GM19351 (cell line): ENCODE data around the gene IDH1.
A peak's percentile ranks its signal among the peaks of the same experiment; 100 is the strongest.
"Not testable (repeated sequence)": the region's sequence is repeated elsewhere in the genome, so short reads cannot be mapped to it uniquely, and the experiment has no call there.

Experiments
- ATAC-seq: cut with Tn5 transposase; IDR thresholded peaks from one replicate; pipeline ENCODE4 v1.9.1; 2021; ENCODE audit warnings: mild to moderate bottlenecking, moderate library complexity; ENCODE audit not compliant: unreplicated experiment

Gene IDH1

DNA sequence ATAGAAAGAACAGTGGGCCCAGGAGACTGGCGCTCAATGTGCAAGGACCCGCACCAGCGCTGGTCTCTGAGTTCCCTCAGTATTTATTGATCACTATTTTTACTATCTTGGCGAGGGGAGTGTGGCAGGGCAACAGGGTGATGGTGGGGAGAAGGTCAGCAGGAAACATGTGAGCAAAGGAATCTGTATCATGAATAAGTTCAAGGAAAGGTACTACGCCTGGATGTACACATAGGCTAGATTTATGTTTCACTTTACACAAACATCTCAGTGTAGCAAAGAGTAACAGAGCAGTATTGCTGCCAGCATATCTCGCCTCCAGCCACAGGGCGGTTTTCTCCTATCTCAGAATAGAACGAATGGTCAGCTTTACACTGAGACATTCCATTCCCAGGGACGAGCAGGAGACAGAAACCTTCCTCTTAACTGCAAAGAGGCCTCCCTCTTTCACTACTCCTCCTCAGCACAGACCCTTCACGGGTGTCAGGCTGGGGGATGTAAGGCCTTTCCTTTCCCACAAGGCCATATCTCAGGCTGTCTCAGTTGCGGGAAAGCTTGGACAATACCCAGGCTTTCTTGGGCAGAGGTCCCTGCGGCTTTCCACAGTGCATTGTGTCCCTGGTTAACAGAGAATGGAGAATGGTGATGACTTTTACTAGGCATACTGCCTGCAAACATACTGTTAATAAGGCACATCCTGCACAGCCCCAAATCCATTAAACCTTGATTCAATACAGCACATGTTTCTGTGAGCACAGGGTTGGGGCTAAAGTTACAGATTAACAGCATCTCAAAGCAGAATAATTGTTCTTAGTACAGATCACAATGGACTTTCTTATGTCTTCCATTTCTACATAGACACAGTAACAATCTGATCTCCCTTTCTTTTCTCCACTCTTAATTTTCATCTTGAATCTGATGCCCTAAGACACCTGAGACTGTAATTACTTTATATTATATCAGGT, 2.3 kb upstream of the IDH1 start:
- ATAC-seq = not testable (repeated sequence)

- no peak for ATAC-seq
Measured at GRCh38 chr2:208256192-208256782, 1.4 kb upstream of the IDH1 start.

DNA sequence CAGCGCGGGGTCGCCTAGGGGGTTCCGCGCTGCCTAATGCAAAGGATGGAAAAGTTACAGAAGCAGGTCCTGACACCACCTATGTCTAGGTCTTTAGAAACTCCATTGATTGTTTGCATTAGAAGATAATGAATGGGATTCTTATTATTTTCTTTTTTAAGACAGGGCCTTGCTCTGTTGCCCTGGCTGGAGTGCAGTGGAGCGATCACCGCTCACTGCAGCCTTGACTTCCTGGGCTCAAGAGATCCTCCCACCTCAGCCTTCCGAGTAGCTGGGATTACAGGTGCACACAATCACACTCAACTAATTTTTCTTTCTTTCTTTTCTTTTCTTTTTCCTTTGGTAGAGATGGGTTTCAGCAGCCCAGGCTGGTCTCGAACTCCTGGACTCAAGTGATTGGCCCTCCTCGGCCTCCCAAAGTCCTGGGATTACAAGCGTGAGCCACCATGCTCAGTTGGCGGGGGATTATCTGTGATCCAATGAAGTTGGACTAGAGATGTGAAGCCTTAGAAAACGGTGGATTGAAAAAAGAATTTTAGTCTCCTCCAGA, 761 bp upstream of the IDH1 start:
- peak; percentile 12 for ATAC-seq

- ATAC-seq = peak; percentile 67
Measured at GRCh38 chr2:208254118-208254870, 577 bp downstream of the IDH1 start.

DNA sequence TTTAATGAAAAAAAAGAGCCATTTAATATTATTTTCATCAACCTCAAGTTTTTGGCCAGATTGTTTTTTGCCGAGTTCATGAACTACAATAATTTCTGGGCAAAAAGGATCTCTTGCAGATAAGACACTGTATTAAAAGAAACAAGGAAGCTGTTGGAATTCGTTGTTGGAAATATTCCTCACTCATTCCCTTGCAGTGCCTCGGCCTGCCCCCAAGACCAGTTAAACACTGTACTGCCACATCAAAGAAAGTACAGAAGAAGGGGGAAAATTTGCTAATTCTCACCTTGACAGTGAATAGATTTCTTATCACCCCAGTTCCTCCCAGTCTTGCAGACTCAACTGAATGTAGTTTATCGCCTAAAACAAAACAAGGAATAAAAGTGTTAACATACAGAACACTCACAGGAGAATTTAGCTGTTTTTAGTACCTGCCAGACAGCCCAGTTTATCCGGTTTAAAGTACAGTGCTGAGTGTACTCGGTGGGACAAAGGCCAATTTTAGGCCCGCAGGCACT, 1.2 kb downstream of the IDH1 start:
- ATAC-seq = no peak

DNA sequence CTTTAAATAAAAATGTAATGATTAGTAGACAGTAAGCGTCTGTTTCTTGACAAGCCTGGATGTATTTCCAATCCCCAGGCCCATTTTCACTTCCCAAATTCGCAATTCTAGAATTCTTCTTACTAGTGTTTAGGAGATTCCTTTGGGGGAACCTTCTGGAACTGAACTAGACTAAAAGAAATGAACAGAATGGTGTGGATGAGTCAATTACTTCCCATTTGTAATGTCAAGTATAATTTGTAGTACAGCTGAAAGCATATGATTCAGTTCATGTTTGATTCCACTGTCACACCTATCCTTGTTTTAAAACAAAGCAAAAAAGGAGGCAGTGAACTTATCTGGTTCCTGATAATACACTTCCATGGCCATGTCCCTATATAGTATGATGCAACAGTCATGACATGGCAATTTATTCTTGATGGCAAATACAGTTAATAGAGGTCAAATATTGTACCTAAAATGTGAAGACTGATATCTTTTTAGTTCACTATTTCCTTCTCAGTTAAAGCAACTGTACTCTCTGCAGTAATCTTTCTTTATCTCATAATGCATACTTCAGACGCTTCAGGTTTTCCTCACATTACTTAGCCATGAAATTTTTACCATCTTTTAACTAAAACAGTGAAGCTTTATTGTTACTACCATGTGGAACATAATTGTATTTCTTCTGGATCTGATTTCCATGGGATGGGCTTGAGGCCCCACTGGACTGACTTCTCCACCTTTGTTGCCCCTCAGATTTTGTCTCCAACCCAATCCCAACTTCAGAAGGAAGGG, 2.0 kb downstream of the IDH1 start:
- ATAC-seq = no peak

- no peak for ATAC-seq
Measured at GRCh38 chr2:208251098-208251497, 3.8 kb downstream of the IDH1 start.

DNA sequence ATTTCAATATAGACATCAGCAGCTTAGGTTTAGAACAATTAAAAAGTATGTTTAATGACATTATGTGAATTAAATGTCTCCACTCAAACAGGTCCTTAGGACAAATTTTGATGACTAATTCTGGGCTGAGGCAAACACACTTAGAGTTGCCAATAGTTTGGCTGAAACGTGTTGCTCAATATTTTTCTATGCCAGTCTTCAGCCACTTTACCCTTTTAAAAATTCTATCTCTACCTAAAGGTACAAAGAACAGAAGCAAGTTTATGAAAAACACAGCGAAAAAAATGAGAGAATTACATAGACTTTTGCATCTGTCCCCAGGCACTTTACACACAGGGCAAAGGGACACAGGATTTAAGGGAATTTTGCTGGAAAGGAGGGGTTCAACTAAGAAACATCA, 4.5 kb downstream of the IDH1 start:
- ATAC-seq = no peak

- ATAC-seq = no peak
Measured at GRCh38 chr2:208249296-208249695, 5.6 kb downstream of the IDH1 start.

DNA sequence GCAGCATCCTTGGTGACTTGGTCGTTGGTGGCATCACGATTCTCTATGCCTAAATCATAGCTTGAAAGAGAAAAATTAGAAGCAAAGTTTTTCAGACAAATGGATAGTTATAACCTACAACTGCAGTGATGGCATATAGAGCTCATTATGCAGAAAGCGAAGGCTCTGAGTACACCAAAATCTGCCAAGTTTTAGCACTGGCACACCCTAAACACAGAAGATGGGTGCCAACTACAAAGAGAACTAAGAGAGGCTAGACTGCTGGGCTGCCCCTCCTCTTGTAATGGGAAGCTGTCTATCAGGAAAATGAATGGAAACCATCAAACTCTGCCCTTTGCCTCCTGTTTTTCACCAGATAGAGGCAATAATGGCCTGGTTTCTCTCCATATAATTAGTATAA, 6.3 kb downstream of the IDH1 start:
- no peak for ATAC-seq

- no peak for ATAC-seq
Measured at GRCh38 chr2:208245746-208246145, 9.1 kb downstream of the IDH1 start.

DNA sequence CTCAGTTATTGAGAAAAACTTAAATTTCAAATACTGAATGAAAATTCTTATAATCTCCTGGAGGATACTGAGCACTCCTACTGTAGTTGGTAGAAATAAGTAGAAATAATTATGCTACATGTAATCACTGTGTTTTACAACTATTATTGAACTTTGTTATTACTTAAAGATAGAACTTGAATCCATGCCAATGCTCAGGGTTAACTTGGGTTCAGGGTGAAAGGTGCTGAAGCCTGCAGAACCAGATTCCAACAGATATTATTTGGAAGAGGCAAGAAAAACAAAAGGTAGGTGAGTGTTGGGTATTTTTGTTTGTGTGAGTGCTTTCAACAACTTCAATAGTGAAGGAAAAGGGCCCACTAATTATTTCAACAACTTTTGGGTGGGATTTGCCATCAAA, 10.4 kb downstream of the IDH1 start:
- ATAC-seq = no peak

- no peak for ATAC-seq
Measured at GRCh38 chr2:208240619-208241209, 14.2 kb downstream of the IDH1 start.

DNA sequence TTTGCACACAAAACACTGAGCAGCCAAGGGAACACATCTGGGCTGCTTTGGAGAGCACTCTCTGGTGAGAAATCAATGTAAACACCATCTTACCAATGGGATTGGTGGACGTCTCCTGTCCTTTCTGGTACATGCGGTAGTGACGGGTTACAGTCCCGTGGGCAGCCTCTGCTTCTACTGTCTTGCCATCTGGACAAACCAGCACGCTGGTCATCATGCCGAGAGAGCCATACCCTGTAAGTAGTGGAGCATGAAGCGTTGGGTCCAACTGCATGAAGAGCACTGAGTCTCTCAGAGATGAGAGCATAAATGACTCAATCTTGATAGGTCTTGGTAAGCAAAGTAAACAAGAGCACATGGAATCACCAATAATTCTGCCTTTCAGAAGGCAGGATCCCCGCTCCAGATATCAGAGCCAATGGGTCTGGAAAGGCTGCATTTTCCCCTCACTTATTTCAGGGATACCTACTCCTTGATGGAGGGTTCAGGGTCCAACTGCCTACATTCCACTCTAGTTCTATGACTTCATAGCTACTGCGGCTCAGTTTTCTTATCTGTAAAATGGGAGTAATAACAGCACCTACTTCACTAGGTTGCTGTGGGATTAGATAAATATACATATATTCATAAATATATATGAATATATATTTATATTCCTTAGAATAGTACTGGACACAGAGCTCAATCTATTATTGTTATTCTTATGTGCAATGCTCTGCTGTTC, 14.9 kb downstream of the IDH1 start:
- no peak for ATAC-seq

DNA sequence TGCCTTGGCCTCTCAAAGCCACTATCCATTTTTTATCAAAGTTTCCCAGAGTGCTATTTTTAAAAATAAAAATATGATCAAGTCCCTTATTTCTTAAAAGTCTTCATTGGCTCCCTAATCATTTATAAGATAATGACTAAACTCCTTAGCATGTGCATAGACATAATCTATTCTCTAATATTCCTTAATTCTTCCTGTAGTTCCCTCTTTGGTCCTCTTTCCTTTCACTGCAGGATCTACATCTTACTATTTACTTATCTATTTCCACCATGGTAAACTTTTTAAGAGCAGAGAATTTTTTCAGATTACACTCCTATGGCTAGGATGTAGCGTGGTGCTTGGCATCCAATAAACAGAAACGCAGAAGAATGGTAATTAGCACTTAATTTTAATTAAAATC, 19.0 kb downstream of the IDH1 start:
- ATAC-seq = no peak

DNA sequence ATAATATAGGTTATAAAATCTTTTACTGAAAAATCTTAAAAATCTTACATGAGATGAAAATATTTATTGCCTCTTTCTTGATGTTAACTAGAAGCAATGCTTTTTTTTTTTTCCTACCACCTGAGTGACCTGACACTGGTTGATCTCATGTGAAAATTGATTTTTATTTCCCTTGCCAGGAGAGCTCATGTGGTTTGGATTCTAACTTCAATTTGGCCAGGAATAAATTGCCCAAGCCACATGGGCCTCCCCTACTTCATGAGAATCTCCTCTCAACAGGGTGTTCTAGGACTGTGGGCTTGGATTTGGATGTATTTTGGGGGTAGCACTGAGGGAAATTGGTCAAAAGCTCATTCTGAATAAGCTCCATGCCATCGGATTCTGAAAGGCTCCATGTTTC, 20.1 kb downstream of the IDH1 start:
- no peak for ATAC-seq

DNA sequence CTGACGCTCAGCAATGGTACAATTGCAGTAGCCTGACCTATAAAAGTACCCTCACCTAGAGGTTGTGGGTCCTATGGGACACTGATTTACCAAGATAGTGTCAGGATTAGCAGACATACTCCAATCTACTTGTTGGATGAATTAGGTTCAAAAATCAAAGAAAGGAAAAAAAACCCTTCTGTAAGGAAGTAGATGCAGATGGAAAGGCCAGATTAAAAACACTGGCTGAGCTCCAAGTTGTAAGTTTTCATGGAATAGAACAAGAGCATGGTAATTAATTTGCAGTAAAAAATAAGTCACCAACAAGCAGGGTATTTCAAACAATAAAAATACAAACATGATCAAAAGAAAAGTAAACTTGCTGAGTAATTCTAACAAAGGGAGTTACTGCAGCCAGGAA, 26.4 kb downstream of the IDH1 start:
- no peak for ATAC-seq

DNA sequence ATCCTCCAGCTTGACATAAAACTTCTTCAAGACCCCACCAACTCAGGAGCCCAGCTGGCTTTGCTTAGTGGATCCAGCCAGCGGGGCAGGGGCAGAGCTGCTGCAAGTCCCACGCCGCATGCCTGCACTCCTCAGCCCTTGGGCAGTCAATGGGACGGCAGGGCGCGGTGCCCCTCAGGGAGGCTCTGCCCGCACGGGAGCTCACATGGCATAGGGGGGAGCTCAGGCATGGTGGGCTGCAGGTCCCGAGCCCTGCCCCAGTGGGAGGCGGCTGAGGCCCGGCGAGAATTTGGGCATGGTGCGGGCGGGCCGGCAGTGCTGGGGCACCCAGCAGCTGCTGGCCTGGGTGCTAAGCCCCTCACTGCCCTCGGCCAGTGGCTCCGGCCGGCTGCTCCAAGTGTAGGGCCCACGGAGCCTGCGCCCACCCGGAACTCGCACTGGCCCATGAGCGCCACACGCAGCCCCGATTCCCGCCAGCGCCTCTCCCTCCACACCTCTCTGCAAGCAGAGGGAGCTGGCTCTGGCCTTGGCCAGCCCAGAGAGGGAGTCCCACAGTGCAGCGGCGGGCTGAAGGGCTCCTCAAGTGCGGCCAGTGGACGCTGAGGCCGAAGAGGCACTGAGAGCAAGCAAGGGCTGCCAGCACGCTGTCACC, 27.2 kb downstream of the IDH1 start:
- no peak for ATAC-seq

- no peak for ATAC-seq
Measured at GRCh38 chr2:208224802-208225201, 30.1 kb downstream of the IDH1 start.
